Body of pancreas (tissue), 4 donors: ENCODE results near the gene OR51E1. TPM values are rescaled to one million over a fixed set of nuclear protein-coding genes. Genes with fewer than 3 reads are reported as not detected.
A peak's percentile ranks its signal among the peaks of the same experiment; 100 is the strongest.

Experiments
- ATAC-seq: fragments of 150-250 bp; one replicate; pipeline ENCODE4 v1.9.1; 2016
- DNase-seq, 4 donors: peaks; one replicate each; pipeline ENCODE4 v3.0.0-alpha.2; 2019
- H3K27ac ChIP-seq, 4 donors: fragments of 200-600 bp; sonication (generic); 1 replicate in 3 of 4; 2 replicates in 1 of 4; pipeline versions ENCODE4 v1.5.1 to v1.6.1; 2016 to 2019; ENCODE audit warnings: mild to moderate bottlenecking in 1 of 4, mixed read lengths in 1 of 4, moderate library complexity in 1 of 4
- H3K27me3 ChIP-seq, 2 donors: fragments of 200-600 bp; sonication (generic); one replicate each; pipeline ENCODE4 v1.6.0; 2016; ENCODE audit warnings: mild to moderate bottlenecking in 1 of 2
- H3K36me3 ChIP-seq, 2 donors: fragments of 200-600 bp; sonication (generic); replicated peaks in 1 of 2; 2 replicates each; pipeline ENCODE4 v1.5.1; 2016; ENCODE audit warnings: low read depth in 2 of 2; ENCODE audit not compliant: insufficient read depth in 1 of 2
- H3K4me1 ChIP-seq: fragments of 200-600 bp; sonication (generic); one replicate; pipeline ENCODE4 v1.6.0; 2016
- H3K4me3 ChIP-seq, 2 donors: fragments of 200-600 bp; sonication (generic); 1 replicate in 1 of 2; 2 replicates in 1 of 2; pipeline ENCODE4 v1.5.1; 2016 to 2019
- H3K9me3 ChIP-seq, 3 donors: fragments of 200-600 bp; sonication (generic); 1 replicate in 2 of 3; 2 replicates in 1 of 3; pipeline ENCODE4 v1.5.1; 2016
- CTCF ChIP-seq, 7 experiments: fragments of 450-650 bp in 4 of 7; fragments of 200-600 bp in 3 of 7; sonication (generic) in 3 of 7; IDR thresholded peaks; one replicate each; pipeline ENCODE4 v1.5.1; 2016 to 2019; ENCODE audit warnings: antibody characterized with exemption in 7 of 7
- POLR2A ChIP-seq, 3 donors: fragments of 450-650 bp; IDR thresholded peaks; one replicate each; pipeline ENCODE4 v1.6.1; 2016; ENCODE audit warnings: antibody characterized with exemption in 3 of 3, mild to moderate bottlenecking in 2 of 3
- WGBS, 2 donors: methylation state at CpG; one replicate each; pipeline ENCODE4 v1.1.5; 2017; 5-methylcytosine and 5-hydroxymethylcytosine counted together
- intact Hi-C: fragments of 100-400 bp; cut with DNase I; formaldehyde crosslinking; loops from one replicate; pipeline ENCODE4 v1.15.1; 2023
- total RNA-seq, 2 donors: library from RNA; depleted of rRNA; stranded (reverse); fragments of >200 nt; gene quantifications; one replicate each; pipeline ENCODE4 v1.1.0, GENCODE V29; 2016

The OR51E1 gene
- total RNA-seq, 2 donors from 2014 or later: not detected

DNA sequence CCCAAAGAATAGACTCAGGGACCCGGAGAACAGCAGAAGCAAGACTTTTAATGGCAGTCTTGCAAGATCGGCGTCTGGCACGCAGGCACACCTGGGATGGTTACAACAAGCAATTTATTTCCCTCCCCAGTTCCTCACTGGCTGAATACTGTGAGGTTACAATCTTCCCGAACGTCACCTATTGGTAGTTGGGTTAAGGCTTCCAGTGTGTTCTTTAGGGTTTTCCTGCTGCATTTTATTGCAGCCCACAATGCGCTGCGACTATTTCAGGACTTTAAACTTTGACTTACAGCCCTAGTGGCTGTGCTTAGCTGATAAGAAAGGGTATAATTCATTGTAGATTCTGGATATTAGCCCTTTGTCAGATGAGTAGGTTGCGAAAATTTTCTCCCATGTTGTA, 24.3 kb upstream of the OR51E1 start:
- H3K36me3 ChIP-seq: no peaks in the 10 kb centered on the region
- TF ChIP-seq CTCF (IDR thresholded peaks at IDR 0.05): no peak
- TF ChIP-seq POLR2A (IDR thresholded peaks at IDR 0.05): no peak
- 61 to 70% methylated on average over 9 of the region's 9 CpGs for WGBS, 2 donors
- H3K27me3 ChIP-seq: no peaks in the 10 kb centered on the region
- H3K9me3 ChIP-seq: peaks cover 0 to 3% (median 0%) of the 10 kb centered on the region in 3 donors
- no peaks in the 10 kb centered on the region for H3K4me1 ChIP-seq
- no peak overlapping the region for H3K27ac ChIP-seq
- DNase-seq: no peak
- no peak overlapping the region for H3K4me3 ChIP-seq
- intact Hi-C loops: no loop called here
- ATAC-seq: no peak

- DNase-seq: peak; percentile 27 to 47 (median 32)
- intact Hi-C loops: no loop called here
- H3K36me3 ChIP-seq: no peaks in the 10 kb centered on the region
- H3K4me1 ChIP-seq: no peaks in the 10 kb centered on the region
- no peak overlapping the region for H3K4me3 ChIP-seq
- H3K9me3 ChIP-seq: peaks cover 0 to 9% (median 0%) of the 10 kb centered on the region in 3 donors
- no peak overlapping the region for H3K27ac ChIP-seq
- no peaks in the 10 kb centered on the region for H3K27me3 ChIP-seq
- no peak for ATAC-seq
- TF ChIP-seq CTCF (IDR thresholded peaks at IDR 0.05) (peak in 6 of 7 experiments; percentile 19 to 38 (median 24)), POLR2A (IDR thresholded peaks at IDR 0.05) (no peak)
- WGBS, 2 donors: 35 to 41% methylated on average over 15 of the region's 15 CpGs
Observed at GRCh38 chr11:4626207-4627099, 17.3 kb upstream of the OR51E1 start.

GRCh38 chr11:4636136-4636535, 7.6 kb upstream of the OR51E1 start:
- H3K27me3 ChIP-seq: no peaks in the 10 kb centered on the region
- intact Hi-C loops: loop anchor here (5.0 kb wide), 1 partner anchor 371 kb away; no protein-coding TSS in a partner anchor
- no peak overlapping the region for H3K27ac ChIP-seq
- no peaks in the 10 kb centered on the region for H3K36me3 ChIP-seq
- ATAC-seq: no peak
- H3K9me3 ChIP-seq: no peaks in the 10 kb centered on the region
- no peak overlapping the region for H3K4me3 ChIP-seq
- WGBS, 2 donors: 45 to 61% methylated on average over 2 of the region's 2 CpGs
- no peak for DNase-seq
- H3K4me1 ChIP-seq: no peaks in the 10 kb centered on the region
- TF ChIP-seq CTCF (IDR thresholded peaks at IDR 0.05) (no peak), POLR2A (IDR thresholded peaks at IDR 0.05) (no peak)

DNA sequence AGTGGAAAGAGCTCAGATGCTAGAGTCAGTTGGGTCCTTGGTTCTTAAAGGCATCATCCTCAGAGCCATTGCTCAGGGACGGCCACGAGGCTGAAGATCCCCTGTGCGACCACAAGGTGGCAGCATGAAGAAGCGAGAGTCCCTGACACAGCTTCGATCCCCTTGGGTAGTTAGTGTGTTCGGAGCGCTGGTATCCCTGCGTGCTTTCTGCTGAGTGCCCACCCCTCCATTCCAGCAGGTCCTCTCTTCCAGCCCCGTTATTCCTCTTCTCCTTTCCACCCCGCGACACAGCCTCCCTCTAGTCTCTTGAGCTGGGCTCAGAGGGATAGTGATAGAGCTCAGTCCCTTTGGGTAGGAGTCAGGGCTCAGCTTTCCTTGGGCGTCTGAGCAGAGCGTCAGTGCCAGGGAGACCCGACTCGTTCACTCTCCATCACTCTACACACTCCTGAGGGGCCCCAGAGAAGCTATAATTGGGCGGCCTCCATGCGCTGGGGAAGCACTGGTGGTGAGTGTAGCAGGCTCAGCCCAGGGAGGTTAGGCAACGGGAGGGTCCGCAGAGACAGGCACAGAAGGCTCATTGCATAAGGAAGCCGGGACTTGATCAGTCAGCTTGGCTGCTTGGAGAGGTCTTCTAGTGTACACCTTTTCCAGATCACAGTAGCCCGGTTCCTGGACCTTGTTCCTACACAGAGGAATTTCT, 6.7 kb upstream of the OR51E1 start, which contains the start of gene OR51D1:
OR51D1 (plus strand) TSS at position 516 of the 700 bp plus-strand sequence. CDS start 2,314 bp downstream, outside the sequence.
- no peaks in the 10 kb centered on the region for H3K4me1 ChIP-seq
- H3K27ac ChIP-seq: no peak within 1 kb of the TSS
- intact Hi-C loops: loop anchor here (5.0 kb wide), 1 partner anchor 370 kb away; no protein-coding TSS in a partner anchor
- no peak within 1 kb of the TSS for H3K4me3 ChIP-seq
- peak; percentile 73 to 77 (median 75) for DNase-seq
- no peaks in the 10 kb centered on the region for H3K9me3 ChIP-seq
- peak; percentile 94 for ATAC-seq
- H3K36me3 ChIP-seq: no peaks in the 10 kb centered on the region
- H3K27me3 ChIP-seq: no peaks in the 10 kb centered on the region
- TF ChIP-seq POLR2A (IDR thresholded peaks at IDR 0.05) (no peak), CTCF (IDR thresholded peaks at IDR 0.05) (peak; percentile 66 to 89 (median 86))
- WGBS, 2 donors: 9 to 27% methylated on average over 13 to 21 of the region's 21 CpGs
